Measurements from ENCODE around the gene GALNTL6.
"Not testable (repeated sequence)": the region's sequence is repeated elsewhere in the genome, so short reads cannot be mapped to it uniquely, and the experiment has no call there.

GALNTL6 gene

DNA sequence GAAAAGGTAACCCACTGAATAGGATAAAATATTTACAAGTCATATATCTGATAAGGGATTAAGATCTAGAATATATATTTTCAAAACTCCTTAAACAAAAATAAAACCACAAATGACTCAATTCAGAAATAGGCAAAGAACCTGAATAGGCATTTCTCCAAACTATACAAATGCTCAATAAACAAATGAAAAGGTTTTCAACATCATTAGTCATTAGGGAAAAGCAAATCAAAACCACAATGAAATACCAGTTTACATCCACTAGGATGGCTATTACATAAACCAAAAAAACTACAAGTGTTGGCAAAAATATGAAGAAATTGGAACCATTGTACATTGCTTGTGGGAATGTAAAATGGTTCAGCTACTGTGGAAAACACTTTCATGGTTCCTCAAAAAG is 1188.4 kb downstream of the GALNTL6 start:
- DNase-seq = no peak

DNA sequence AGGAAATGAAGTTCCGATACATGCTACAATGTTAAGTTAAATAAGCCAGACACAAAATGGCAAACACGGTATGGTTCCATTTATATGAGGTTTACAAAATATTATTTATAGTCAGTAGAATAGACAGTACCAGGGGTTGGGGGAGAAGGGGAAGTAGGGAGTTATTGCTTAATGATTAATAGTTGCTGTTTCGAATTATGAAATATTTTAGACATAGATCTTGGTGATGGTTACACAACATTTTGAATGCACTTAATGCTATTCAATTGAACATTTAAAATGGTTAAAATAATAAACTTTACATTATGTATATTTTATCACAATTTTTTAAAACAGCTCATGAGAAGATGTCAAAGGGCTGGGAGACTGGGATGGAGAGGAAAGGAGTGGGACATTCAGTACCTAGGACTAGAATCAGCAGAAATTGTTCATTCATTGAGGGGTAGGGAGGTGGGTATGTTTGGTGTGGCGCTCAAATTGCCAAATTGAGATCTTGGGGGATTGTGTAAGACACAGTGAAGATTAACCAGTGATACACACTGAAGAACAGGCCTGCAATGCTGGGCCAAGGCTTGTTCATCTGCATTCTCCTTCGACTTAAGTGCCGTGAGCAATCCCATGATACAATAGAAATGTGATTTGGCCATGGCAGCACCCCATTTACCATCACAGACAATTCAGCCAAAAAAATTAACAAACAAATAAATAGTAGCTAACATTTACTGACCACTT is 1189.8 kb downstream of the GALNTL6 start:
- no peak for DNase-seq

DNA sequence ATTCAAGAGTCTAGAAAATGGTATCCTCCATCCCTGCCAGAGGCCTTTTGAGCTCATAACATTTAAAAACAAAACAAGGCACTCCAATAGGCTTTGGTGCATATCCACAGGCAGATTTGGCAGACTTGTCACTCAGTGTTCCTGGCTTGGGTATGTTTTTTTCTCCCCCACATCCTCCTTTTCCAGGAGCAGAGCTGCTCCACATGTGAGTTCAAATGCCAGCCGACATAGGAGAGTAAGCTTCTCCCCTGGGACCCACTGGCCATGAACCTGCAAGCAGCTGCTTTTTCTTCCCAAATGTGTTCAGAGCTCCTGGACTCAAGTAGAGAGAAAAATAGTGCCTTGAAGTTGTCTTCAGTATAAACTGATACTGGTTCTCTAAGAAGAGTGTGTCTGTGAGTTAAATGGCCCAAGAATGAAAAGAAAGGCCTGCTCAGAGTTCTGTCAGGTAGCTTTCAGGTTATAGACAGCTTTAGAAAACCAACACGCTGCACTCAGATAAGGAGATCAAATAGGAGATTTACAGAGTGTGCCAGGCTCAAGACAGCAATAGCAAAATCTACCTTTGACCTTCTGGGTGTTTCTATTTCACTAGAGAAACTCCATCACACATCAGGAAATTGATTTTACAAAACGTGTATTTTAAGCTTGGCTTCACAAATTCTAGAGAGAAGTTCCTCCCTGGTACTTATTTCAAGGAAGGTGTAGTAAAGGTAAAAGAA is 1192.9 kb downstream of the GALNTL6 start:
- DNase-seq = no peak

DNA sequence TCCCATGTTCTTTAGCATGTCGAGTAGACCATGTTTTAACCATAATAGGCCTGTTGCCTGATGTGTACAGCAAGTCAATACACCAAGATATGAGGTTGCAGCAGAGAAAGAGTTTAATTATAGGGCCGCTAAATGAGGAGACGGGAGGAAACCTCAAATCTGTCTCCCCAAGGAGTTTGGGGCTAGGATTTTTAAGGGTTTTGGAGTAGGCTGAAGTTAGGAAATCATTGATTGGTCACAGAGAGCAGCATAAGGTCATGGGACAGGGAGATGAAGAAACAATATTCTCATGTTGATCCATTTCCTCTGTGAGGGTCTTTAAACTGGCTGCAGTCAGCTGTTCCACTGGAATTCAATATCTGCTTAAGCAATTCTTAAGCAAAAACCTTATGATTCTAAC is 1195.2 kb downstream of the GALNTL6 start:
- DNase-seq = no peak

DNA sequence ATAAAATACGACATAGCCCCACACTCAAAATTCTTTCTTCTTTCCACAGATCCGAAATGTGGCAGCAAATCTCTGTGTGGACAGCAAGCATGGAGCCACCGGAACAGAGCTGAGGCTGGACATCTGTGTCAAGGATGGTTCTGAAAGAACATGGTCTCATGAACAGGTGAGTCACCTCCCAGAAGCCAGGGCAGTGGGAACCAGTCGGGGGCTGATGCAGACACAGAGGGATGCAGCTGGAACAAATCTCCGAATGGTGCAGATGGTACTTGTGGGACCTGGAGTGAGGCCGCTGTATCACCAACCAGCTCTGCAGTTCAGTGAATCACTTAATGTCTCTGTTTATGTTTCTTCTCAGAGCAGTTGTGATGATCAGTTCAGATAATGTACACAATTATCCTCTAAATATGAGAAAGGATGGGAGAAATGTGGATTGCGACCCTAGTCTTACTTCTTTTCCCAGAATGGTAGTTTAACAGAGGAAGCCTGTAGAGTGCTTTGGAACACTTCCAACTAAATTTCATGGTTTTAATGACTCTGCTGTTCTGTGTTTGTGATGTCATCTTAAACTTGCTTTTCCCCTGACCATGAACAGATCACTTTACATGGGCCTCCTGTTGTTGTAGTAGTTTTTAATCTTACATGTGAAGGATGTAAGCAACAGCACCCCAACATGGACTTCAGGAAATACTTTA is 1196.1 kb downstream of the GALNTL6 start:
- no peak for DNase-seq

DNA sequence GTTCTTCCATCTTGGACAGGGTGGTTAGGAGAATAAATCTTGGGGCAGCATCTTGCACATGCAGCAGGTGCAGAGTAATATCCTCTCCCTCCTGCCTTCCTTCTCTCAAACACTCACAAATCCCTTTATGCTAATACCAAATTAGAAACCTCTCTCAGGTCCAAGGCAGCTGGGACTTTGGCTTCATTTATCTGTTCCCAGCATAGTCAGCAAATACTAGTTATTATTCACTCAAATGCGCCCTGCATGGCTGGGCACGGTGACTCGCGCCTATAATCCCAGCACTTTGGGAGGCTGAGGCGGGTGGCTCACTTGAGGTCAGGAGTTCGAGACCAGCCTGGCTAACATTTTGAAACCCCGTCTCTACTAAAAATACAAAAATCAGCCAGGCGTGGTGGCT is 1199.4 kb downstream of the GALNTL6 start:
- no peak for DNase-seq

DNA sequence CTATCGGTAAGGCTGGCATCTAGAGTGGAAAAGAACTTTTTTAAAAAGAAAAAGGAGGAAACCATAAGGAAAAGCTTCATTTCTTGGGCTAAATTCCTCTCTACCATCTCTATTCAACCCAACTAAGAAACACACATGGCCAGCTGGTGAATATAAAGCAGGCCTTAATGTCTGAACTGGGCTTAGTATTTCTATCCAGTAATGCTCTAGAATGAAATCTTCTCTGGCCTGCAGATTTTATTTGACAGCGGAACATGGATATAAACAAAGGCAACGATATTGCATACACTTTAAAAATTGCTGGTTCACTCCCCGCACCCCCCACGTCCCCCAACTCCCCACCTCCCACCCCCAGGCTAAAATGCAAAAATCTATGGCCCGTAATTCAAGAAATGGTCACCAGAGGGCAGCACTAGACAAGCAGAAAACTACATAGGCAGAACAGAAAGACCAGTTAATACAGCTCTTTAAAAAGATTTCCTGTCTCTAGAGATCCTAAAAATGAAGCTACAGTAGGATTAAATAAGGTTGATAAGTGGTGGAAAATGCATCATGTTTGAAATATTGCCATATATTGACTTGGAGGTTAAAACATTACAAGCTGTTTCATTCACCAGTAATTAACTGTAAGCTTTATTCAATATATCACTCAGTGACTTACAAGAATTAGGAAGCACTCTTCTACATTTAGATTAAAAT is 1200.2 kb downstream of the GALNTL6 start:
- DNase-seq = peak; percentile 16

DNA sequence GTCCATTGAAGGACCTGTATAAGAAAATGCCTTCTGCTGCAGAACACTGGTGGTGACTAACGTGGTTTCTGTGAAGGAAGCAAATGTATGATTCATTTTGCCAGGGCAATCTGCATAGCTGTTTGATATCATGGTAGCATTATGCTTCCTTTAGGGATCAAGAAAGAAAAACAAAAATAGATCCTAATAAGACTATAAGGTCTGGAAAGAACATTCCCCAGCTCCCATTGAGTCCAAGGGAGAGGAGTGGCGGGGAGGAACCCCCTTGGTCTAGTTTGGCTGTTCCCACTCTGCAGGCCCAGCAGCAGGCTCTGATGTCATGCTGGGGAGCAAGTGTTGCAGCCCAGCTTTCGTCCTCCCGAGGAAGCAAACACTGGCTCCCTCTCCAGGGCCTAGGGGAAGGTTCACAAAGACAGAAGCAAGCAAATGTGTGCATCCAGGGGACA is 1200.9 kb downstream of the GALNTL6 start:
- DNase-seq = no peak

DNA sequence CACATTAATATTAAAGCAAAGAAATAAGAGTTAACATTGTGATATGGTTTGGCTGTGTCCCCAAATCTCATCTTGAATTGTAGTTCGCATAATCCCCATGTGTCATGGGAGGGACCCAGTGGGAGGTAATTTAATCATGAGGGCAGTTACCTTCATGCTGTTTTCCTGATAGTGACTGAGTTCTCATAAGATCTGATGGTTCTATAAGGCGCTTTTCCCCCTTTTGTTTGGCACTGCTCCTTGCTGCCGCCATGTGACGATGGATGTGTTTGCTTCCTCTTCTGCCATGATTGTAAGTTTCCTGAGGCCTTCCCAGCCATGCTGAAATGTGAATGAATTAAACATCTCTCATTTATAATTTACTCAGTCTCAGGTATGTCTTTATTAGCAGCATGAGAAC is 1201.6 kb downstream of the GALNTL6 start:
- no peak for DNase-seq

DNA sequence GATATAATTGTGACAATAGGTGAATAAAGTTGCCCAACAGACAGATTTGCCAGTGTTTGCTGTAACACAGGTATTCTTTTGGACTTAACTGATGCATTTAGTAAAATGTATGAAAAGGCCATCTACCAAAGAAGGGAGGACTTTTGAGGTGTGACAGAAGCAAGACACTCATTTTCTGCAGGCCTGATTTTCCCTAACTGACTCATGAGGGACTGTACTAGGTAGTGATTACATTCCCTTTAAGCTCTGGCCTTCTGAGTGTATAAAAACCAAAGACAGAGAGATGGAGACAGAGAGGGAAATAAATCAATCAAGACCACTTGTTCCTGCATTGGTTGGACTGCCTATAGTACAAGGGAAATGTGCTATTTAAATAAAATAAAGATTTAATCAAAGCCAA is 1204.6 kb downstream of the GALNTL6 start:
- no peak for DNase-seq

DNA sequence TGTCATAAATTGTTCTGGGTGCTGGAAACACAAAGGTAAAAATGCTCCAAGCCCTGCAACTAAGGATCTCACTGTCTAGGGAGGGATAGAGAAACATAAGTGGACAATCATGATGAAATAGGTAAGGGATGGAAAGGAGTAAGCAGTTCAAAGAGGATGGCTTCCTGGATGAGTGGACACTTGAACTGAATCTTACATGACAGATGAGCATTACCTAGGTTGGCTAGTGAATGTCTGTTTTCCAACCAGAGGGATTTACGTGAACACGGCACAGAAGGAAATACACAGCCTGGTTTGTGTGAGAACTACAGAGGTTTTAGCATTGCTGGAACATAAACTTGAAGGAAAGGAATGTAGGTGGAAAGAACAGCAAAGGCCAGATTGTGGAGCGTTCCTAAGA is 1205.2 kb downstream of the GALNTL6 start:
- no peak for DNase-seq

DNA sequence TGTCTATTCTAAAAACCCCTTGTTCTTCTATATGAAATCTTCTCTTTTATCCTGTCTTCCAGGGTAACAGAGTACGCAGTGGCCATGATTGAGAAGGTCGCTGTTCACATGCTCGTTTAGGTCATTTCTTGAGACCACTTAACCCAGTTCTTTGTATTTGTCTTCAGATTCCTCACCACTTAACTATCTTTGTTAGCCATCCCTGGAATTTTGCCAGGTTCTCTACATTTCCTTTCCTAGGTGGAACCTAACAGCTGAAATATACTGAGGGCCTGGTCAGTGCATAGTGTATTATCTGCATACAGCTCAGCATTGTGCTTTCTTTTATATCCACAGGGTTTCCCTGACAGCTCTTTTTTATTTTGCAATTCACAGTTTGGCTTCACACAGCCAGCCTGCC is 1206.5 kb downstream of the GALNTL6 start:
- DNase-seq = no peak

DNA sequence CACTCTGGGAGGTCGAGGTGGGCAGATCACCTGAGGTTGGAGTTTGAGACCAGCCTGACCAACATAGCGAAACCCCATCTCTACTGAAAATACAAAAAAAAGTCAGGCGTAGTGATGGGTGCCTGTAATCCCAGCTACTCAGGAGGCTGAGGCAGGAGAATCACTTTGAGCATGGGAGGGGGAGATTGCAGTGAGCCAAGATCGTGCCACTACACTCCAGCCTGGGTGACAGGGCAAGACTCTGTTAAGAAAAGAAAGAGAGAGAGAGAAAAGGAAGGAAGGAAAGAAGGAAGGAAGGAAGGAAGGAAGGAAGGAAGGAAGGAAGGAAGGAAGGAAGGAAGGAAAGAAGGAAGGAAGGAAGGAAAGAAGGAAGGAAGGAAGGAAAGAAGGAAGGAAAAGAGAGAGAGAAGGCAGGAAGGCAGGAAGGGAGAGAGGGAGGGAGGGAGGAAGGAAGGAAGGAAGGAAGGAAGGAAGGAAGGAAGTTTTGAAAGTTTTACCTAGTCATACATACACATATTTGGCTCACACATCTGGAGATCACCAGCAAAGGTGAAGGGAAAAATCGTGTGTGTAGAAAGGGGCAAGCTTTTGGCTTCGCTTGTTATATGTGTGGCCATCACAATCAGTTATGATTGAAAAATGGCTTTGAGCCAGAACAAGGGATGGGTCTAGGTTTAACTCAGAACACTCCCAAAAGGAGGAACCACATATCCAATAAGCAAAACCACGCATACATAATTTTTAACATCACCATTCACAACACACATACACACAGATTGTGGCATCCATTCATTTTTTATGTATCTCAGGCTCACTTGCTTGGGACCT is 1208.8 kb downstream of the GALNTL6 start:
- DNase-seq = not testable (repeated sequence)

DNA sequence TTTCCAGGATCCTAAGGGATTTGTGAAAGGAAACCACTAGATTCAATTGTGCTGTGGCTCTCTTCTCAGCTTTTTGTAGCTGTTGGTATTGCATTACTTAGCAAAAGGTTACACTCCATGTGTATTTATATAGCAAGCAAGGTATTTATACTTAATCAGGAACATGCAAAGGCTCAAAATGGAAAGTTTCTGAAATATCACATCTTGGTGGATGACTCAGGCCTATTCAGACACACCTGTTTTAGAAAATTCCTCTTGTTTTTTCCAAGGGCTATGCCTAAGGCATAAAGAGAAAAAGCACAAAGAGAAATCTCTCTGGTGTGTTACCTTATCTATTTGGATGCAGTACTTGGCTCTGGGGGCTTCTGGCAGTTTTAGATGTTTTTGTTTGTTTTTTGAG is 1211.0 kb downstream of the GALNTL6 start:
- DNase-seq = no peak

DNA sequence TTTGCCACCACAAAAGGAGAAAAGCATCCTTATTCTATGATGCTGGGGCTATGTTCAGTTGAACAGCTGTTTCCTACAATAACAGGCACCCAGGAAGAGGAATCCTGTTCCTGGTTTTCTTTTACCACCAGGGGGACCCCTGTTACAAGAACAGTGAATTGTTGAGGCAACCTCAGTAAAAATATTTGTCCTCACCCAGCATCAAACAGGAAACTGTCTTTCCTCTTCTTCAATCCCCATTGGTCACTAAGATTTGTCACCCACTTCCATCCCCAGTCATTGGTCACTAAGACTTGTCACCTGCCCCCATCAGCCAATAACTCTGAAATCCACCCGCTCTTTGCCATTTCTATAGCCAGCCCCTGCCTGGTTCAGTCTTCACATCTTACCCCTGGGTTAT is 1211.9 kb downstream of the GALNTL6 start:
- DNase-seq = no peak

DNA sequence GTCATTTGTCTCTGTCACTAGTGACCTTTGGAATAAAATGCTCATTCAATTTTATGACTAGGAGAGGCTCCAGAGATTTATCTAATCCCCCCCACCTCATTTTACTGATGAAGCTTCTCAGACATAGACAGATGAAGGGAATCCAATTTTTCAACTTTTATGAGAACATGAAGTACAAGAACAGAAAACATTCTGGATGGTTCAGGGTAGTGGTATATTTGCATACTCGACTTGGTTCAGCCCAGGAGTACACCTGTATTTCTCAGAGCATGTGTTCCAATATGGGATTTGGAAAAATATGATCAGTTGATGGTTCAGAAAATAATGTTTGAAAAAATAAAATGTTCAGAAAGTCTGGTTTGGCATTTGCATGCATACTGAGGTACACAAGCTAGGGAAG is 1224.0 kb downstream of the GALNTL6 start:
- no peak for DNase-seq

DNA sequence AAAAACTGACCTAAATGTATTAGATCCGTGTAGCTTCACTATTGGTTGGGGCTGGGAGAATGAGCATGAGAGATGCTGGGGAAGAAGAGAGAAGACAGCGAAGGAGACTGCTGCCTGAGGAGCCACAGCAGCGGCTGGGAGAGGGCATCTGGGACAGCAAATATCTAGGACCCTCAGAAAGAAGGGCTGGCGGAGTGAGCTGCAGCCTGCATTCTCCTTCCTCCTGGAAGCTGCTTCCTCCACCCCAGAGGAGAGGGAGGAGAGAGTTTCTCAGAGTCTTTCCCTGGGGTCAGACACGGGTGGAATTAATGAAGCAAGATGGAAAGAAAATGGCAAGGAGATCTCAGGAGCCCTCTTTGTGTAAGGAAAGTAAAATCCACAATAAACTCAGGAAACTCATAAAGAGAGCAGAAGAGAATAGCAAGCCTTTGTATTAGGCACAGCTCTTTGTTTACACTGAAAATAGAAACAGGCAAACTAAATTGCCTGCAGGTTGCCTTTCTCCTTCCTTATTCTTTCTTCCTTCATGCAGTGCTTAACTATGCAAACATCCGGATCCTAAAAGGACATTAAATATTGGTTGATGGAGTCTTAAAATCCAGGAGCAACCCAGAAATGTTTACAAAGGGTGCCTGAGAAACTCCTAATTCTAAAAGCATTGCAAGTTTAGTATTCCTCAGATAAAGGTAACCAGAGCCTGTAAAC is 1225.1 kb downstream of the GALNTL6 start:
- no peak for DNase-seq

DNA sequence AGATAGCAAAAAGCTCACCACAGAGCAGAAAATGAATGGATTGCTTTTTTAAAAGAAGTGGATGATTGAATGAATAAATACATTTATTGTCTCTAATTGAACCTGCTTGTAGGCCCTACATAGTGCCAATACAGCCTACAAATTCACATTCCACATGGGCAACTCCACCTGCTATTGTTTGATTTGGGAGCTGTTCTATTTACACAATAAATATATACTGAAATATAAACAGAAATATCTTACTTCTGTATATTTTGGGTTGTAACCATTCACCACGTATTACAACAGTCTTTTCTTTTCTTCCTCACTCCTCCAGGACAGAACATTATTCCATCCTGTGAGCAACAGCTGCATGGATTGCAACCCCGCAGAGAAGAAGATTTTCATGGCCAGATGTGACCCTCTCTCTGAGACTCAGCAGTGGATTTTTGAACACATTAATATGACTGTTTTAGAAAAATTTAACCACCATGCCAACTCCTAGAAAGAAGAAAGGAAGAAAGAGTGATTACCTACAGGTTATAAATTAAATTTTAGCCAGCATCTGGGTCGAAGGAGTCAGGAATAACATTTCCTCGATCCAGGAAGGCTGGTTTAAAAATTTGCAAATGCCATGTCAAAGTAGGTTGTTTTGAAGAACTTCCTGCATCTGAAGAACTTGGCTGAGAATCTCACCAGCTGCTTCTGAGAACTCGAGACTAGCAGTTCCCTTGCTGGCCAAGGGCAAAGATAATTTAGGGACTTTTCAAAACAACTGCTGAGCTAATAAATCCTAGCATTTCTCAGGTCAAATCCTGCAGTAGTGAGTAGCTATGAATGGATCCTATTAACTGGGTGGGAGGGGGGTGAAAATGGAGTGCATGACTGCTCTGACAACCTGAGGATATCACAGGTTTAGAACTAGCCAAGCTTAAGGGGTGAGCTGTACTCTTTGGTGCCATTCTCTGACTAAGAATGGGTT is 1226.7 kb downstream of the GALNTL6 start:
- DNase-seq = no peak

DNA sequence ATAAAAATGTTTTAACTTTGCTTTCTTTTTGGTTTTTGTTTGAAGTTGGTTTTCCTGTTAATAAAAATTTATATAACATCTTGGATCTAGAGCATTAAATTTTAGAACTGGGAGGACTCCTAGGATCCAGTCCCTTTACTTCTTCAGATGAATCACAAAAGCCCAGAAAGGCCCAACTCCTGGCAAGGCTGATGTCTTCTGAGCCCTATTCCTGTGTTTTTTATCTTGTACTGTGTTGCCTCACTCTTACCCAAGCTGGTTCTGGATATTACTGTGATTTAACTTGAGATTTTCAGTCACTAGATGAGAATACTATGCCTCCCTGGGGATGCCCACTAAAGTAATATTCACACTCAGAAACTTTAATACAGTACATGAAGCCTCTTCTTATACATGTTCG is 1228.3 kb downstream of the GALNTL6 start:
- DNase-seq = no peak

DNA sequence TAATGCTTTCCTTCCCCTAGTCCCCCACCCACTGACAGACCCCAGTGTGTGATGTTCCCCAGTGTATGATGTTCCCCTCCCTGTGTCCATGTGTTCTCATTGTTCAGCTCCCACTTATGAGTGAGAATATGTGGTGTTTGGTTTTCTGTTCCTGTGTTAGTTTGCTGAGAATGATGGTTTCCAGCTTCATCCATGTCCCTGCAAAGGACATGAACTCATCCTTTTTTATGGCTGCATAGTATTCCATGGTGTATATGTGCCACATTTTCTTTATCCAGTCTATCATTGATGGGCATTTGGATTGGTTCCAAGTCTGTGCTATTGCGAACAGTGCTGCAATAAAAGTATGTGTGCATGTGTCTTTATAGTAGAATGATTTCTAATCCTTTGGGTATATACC is 1228.9 kb downstream of the GALNTL6 start:
- DNase-seq = not testable (repeated sequence)

DNA sequence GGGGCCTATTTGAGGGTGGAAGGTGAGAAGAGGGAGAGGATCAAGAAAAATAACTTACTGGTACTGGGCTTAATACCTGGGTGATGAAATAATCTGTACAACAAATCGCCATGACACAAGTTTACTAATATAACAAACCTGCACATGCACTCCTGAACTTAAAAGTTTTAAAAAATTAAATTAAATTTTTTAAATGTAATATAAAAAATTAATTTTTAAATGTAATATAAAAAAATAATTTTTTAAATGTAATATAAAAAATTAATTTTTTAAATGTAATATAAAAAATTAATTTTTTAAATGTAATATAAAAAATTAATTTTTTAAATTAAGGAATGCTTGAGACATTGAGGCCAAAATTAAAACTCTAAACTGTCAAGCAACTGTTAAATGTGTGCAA is 1231.1 kb downstream of the GALNTL6 start:
- DNase-seq = no peak

Data from activated CD4-positive, alpha-beta T cell treated with anti-CD3 and anti-CD28 coated beads for 1 hour (primary cell).